Hepatocyte (in vitro differentiated cells): ENCODE data around the gene CDKN2A. TPM values are rescaled to one million over a fixed set of nuclear protein-coding genes. Genes with fewer than 3 reads are reported as not detected.

Experiments
- DNase-seq: peaks from one replicate; pipeline ENCODE4 v3.0.0-alpha.2; 2016; ENCODE audit warnings: low spot score
- H2AFZ ChIP-seq: fragments of 200-600 bp; sonication (generic); 2 replicates; pipeline ENCODE4 v1.6.0; 2016; ENCODE audit warnings: antibody characterized with exemption, mild to moderate bottlenecking
- H3K27ac ChIP-seq: fragments of 200-600 bp; sonication (generic); 2 replicates; pipeline ENCODE4 v1.5.1; 2016; ENCODE audit warnings: mild to moderate bottlenecking
- H3K27me3 ChIP-seq: fragments of 200-600 bp; sonication (generic); 2 replicates; pipeline ENCODE4 v1.6.1; 2016
- H3K36me3 ChIP-seq: fragments of 200-600 bp; sonication (generic); replicated peaks from 2 replicates; pipeline ENCODE4 v1.5.1; 2016; ENCODE audit warnings: low read depth; ENCODE audit not compliant: insufficient read depth
- H3K4me1 ChIP-seq: fragments of 200-600 bp; sonication (generic); 2 replicates; pipeline ENCODE4 v1.5.1; 2016; ENCODE audit warnings: mild to moderate bottlenecking, moderate library complexity; ENCODE audit not compliant: insufficient read depth
- H3K4me2 ChIP-seq: fragments of 200-600 bp; sonication (generic); 2 replicates; pipeline ENCODE4 v1.6.0; 2016
- H3K4me3 ChIP-seq: fragments of 200-600 bp; sonication (generic); 2 replicates; pipeline ENCODE4 v1.5.1; 2016; ENCODE audit warnings: mild to moderate bottlenecking
- H3K79me2 ChIP-seq: fragments of 200-600 bp; sonication (generic); 2 replicates; pipeline ENCODE4 v1.6.0; 2017; ENCODE audit warnings: mild to moderate bottlenecking
- H3K9me2 ChIP-seq: fragments of 200-600 bp; sonication (generic); replicated peaks from 2 replicates; pipeline ENCODE4 v1.6.0; 2017; ENCODE audit warnings: mild to moderate bottlenecking; ENCODE audit not compliant: insufficient read depth
- H3K9me3 ChIP-seq: fragments of 200-600 bp; sonication (generic); 2 replicates; pipeline ENCODE4 v1.5.1; 2016; ENCODE audit warnings: low read depth, mild to moderate bottlenecking
- H4K20me1 ChIP-seq: fragments of 200-600 bp; sonication (generic); 2 replicates; pipeline ENCODE4 v1.6.0; 2016; ENCODE audit warnings: mild to moderate bottlenecking; ENCODE audit not compliant: insufficient read depth, poor library complexity, severe bottlenecking
- EZH2 ChIP-seq: fragments of 200-600 bp; sonication (generic); IDR thresholded peaks from 2 replicates; pipeline ENCODE4 v1.6.1; 2016; ENCODE audit warnings: antibody characterized with exemption, mild to moderate bottlenecking, borderline replicate concordance
- EZH2phosphoT487 ChIP-seq: fragments of 200-600 bp; sonication (generic); IDR thresholded peaks from one replicate; pipeline ENCODE4 v1.6.1; 2018; ENCODE audit warnings: antibody characterized with exemption, mild to moderate bottlenecking, low read depth, moderate library complexity; ENCODE audit not compliant: unreplicated experiment, severe bottlenecking
- WGBS: methylation state at CpG from one replicate; pipeline ENCODE4 v1.1.6; 2016; ENCODE audit warnings: low lambda C conversion rate; ENCODE audit errors: missing lambda C conversion rate; 5-methylcytosine and 5-hydroxymethylcytosine counted together
- polyA plus RNA-seq: library from polyadenylated mRNA; unstranded; fragments of >200 nt; fragmentation: Nextera tagmentation; extraction: Ambion mirVana; gene quantifications from 2 replicates; pipeline ENCODE4 v1.2.1, GENCODE V29; 2016
- total RNA-seq: library from RNA; depleted of rRNA; stranded (reverse); fragments of >200 nt; gene quantifications from 2 replicates; pipeline ENCODE4 v1.2.3, GENCODE V29; 2014
- TF ChIP-seq, protein P1 (sequence below): fragments of 200-600 bp; sonication (generic); IDR thresholded peaks from 2 replicates; pipeline ENCODE4 v1.5.1; 2016; ENCODE audit warnings: antibody characterized with exemption, mild to moderate bottlenecking; ENCODE audit not compliant: poor library complexity

CDKN2A gene
- total and polyA plus RNA-seq, 2 experiments from 2014 or later, result 0.90 to 2.9 TPM

DNA sequence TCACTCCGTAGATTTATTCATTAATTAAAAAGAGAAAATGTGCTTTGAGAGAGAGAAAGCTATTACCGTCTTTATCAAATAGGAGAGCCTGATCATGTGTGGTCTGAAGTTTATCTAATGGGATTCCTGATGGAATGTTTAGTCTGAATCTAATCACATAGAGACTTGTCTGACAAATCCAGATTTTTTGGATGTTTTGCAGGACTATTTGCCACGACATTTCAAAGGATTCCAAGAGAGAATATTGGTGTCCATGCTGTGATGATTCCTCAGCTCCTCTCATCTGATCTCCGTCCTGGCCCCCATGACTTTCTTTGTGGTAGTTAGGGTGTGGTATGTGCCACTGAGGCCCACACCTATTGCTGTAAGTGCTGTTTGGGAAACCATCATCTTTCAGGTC lies 35.0 kb upstream of the CDKN2A start:
- H3K9me3 ChIP-seq, result no peaks in the 10 kb centered on the region
- H4K20me1 ChIP-seq, result no peaks in the 10 kb centered on the region
- H3K4me2 ChIP-seq, result no peak overlapping the region
- H3K36me3 ChIP-seq, result no peaks in the 10 kb centered on the region
- no peak overlapping the region for H3K27ac ChIP-seq
- no peak overlapping the region for H2AFZ ChIP-seq
- H3K27me3 ChIP-seq, result no peaks in the 10 kb centered on the region
- H3K9me2 ChIP-seq, result no peaks in the 10 kb centered on the region
- DNase-seq, result no peak
- 48% methylated on average over 4 of the region's 4 CpGs for WGBS
- no peaks in the 10 kb centered on the region for H3K4me1 ChIP-seq
- H3K4me3 ChIP-seq, result no peak overlapping the region
- no peak for TF ChIP-seq EZH2phosphoT487
- TF ChIP-seq, protein P1, sequence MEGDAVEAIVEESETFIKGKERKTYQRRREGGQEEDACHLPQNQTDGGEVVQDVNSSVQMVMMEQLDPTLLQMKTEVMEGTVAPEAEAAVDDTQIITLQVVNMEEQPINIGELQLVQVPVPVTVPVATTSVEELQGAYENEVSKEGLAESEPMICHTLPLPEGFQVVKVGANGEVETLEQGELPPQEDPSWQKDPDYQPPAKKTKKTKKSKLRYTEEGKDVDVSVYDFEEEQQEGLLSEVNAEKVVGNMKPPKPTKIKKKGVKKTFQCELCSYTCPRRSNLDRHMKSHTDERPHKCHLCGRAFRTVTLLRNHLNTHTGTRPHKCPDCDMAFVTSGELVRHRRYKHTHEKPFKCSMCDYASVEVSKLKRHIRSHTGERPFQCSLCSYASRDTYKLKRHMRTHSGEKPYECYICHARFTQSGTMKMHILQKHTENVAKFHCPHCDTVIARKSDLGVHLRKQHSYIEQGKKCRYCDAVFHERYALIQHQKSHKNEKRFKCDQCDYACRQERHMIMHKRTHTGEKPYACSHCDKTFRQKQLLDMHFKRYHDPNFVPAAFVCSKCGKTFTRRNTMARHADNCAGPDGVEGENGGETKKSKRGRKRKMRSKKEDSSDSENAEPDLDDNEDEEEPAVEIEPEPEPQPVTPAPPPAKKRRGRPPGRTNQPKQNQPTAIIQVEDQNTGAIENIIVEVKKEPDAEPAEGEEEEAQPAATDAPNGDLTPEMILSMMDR, result no peak
- no peak for TF ChIP-seq EZH2
- no peaks in the 10 kb centered on the region for H3K79me2 ChIP-seq

DNA sequence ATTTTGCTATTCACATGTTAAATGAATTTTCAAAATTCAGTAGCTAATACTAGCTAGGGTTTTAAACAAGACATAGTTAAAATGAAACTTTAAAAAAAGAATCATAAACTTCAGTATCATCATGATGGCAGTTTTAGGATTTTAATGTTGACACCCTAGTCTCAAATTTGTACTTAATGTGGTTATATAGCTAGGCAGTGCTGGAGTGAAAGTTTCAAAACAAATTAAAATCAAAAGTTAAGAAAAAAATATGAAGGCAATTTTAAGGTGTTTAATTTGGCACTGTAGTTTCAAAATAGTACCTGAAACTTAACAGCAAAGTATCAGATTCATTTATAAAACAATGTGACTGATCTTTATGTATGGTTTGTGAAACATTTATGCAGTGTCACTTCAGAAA lies 34.2 kb upstream of the CDKN2A start:
- no peak overlapping the region for H3K4me3 ChIP-seq
- H3K36me3 ChIP-seq, result no peaks in the 10 kb centered on the region
- no peaks in the 10 kb centered on the region for H3K4me1 ChIP-seq
- TF ChIP-seq EZH2 (no peak), EZH2phosphoT487 (no peak)
- TF ChIP-seq, protein P1, result no peak
- no peaks in the 10 kb centered on the region for H3K27me3 ChIP-seq
- no peak overlapping the region for H2AFZ ChIP-seq
- no peak overlapping the region for H3K4me2 ChIP-seq
- DNase-seq, result no peak
- no peaks in the 10 kb centered on the region for H3K79me2 ChIP-seq
- no peaks in the 10 kb centered on the region for H4K20me1 ChIP-seq
- H3K27ac ChIP-seq, result no peak overlapping the region
- no peaks in the 10 kb centered on the region for H3K9me2 ChIP-seq
- H3K9me3 ChIP-seq, result no peaks in the 10 kb centered on the region

DNA sequence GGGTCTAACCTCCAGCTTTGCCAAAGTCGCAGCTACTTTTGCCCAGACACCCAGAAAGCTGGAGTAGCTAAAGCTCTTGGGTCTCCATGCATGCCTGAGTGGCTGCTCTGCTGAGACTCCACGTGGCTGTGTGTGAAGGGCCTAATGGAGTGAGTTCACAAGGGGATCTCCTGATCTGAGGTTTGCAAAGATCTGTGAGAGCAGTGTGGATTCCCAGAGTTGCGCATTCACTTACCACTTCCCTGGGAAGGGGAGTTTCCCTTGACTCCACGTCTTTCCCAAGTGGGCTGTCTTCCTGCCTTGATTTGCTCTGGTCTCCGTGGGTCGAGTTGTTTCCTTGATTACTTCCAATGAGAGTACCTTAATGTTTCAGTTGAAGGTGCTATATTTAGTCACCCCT lies 32.5 kb upstream of the CDKN2A start:
- Histone ChIP-seq H3K79me2 (no peaks in the 10 kb centered on the region), H3K4me3 (no peak overlapping the region), H3K4me1 (no peaks in the 10 kb centered on the region), H4K20me1 (no peaks in the 10 kb centered on the region), H3K36me3 (no peaks in the 10 kb centered on the region), H3K9me3 (no peaks in the 10 kb centered on the region), H3K9me2 (no peaks in the 10 kb centered on the region), H3K4me2 (no peak overlapping the region), H3K27me3 (no peaks in the 10 kb centered on the region), H3K27ac (no peak overlapping the region), H2AFZ (no peak overlapping the region)
- 71% methylated on average over 6 of the region's 6 CpGs for WGBS
- DNase-seq, result no peak
- no peak for TF ChIP-seq EZH2
- TF ChIP-seq EZH2phosphoT487, result no peak
- TF ChIP-seq, protein P1, result no peak

DNA sequence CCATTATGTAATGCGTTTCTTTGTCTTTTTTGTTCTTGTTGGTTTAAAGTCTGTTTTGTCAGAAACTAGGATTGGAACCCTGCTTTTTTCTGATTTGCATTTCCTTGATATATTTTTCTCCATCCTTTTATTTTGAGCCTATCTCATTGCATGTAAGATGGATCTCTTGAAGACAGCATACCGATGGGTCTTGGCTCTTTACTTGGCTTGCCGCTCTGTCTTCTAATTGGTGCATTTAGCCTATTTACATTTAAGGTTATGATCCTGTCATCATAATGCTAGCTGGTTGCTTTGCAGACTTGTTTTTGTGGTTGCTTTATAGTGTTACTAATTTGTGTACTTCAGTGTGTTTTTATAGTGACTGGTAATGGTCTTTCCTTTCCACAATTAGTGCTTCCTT lies 28.2 kb upstream of the CDKN2A start:
- no peaks in the 10 kb centered on the region for H3K9me3 ChIP-seq
- H3K4me2 ChIP-seq, result no peak overlapping the region
- no peaks in the 10 kb centered on the region for H3K9me2 ChIP-seq
- no peaks in the 10 kb centered on the region for H4K20me1 ChIP-seq
- H3K79me2 ChIP-seq, result no peaks in the 10 kb centered on the region
- TF ChIP-seq, protein P1, result no peak
- TF ChIP-seq EZH2 (no peak), EZH2phosphoT487 (no peak)
- no peak overlapping the region for H3K27ac ChIP-seq
- H3K4me3 ChIP-seq, result no peak overlapping the region
- H3K27me3 ChIP-seq, result no peaks in the 10 kb centered on the region
- H3K4me1 ChIP-seq, result no peaks in the 10 kb centered on the region
- WGBS, result 99% methylated on average over 3 of the region's 3 CpGs
- H2AFZ ChIP-seq, result no peak overlapping the region
- no peaks in the 10 kb centered on the region for H3K36me3 ChIP-seq
- no peak for DNase-seq
